SK-N-SH (cell line): ENCODE measurements around the gene MCTP2.

Source experiments
- CTCF ChIP-seq: fragments of 200-600 bp; sonication (generic); IDR thresholded peaks from 2 replicates; pipeline ENCODE4 v1.6.1; 2017; ENCODE audit warnings: antibody characterized with exemption, mild to moderate bottlenecking, moderate library complexity
- EP300 ChIP-seq, 2 experiments: IDR thresholded peaks; 2 replicates each; pipeline versions ENCODE4 v1.4.0 to v1.6.1; 2012; ENCODE audit warnings: borderline replicate concordance in 1 of 2, low read depth in 1 of 2, low read length in 1 of 2
- FOSL2 ChIP-seq: IDR thresholded peaks from 2 replicates; pipeline ENCODE4 v1.4.0; 2012; ENCODE audit warnings: low read depth, mild to moderate bottlenecking, moderate library complexity, borderline replicate concordance
- FOXM1 ChIP-seq: IDR thresholded peaks from 2 replicates; pipeline ENCODE4 v1.4.0; 2012; ENCODE audit warnings: low read depth, mild to moderate bottlenecking
- JUND ChIP-seq: IDR thresholded peaks from 2 replicates; pipeline ENCODE4 v1.4.0; 2012
- MAX ChIP-seq: IDR thresholded peaks from 2 replicates; pipeline ENCODE4 v1.4.0; 2012; ENCODE audit warnings: low read depth
- NFIC ChIP-seq: IDR thresholded peaks from 2 replicates; pipeline ENCODE4 v1.4.0; 2012; ENCODE audit warnings: borderline replicate concordance
- NRF1 ChIP-seq: IDR thresholded peaks from 2 replicates; pipeline ENCODE4 v1.6.1; 2012; ENCODE audit warnings: low read depth, mild to moderate bottlenecking, low read length
- RFX5 ChIP-seq: IDR thresholded peaks from 2 replicates; pipeline ENCODE4 v1.6.1; 2012; ENCODE audit warnings: mild to moderate bottlenecking, improper control_type of control experiment, low read length
- SMC3 ChIP-seq: IDR thresholded peaks from 2 replicates; pipeline ENCODE4 v1.6.1; 2012; ENCODE audit warnings: low read depth, low read length, improper control_type of control experiment
- TEAD4 ChIP-seq: IDR thresholded peaks from 2 replicates; pipeline ENCODE4 v1.4.0; 2012; ENCODE audit warnings: mild to moderate bottlenecking, borderline replicate concordance; ENCODE audit not compliant: insufficient read depth
- USF2 ChIP-seq: fragments of 150-350 bp; IDR thresholded peaks from 2 replicates; pipeline ENCODE4 v1.6.1; 2017; ENCODE audit warnings: antibody characterized with exemption, low read length, low read depth, borderline replicate concordance

GRCh38 chr15:94457661-94458060 is 226.3 kb downstream of the MCTP2 start:
- TF ChIP-seq CTCF, result no peak
- no peak for TF ChIP-seq SMC3
- no peak for TF ChIP-seq NRF1
- no peak for TF ChIP-seq FOXM1
- no peak for TF ChIP-seq JUND
- no peak for TF ChIP-seq USF2
- no peak for TF ChIP-seq MAX
- no peak for TF ChIP-seq RFX5
- no peak for TF ChIP-seq FOSL2
- TF ChIP-seq NFIC, result no peak
- no peak for TF ChIP-seq EP300 (IDR thresholded peaks at IDR 0.05; ENCODE audit: borderline replicate concordance in 1 of 2, low read depth in 1 of 2, low read length in 1 of 2)
- no peak for TF ChIP-seq TEAD4
